HPDE6-E6E7 (cell line): ENCODE measurements around the gene COQ5.

Source experiments
- DNase-seq: peaks from one replicate; pipeline ENCODE4 v3.0.0; 2011; ENCODE audit warnings: missing footprints; ENCODE audit errors: extremely low spot score

COQ5 gene

GRCh38 chr12:120483621-120484020 is 45.3 kb downstream of the COQ5 start:
- DNase-seq, result no peak

GRCh38 chr12:120481022-120481767 is 47.8 kb downstream of the COQ5 start:
- no peak for DNase-seq

- no peak for DNase-seq
Observed at GRCh38 chr12:120480211-120480610, 48.7 kb downstream of the COQ5 start.

DNA sequence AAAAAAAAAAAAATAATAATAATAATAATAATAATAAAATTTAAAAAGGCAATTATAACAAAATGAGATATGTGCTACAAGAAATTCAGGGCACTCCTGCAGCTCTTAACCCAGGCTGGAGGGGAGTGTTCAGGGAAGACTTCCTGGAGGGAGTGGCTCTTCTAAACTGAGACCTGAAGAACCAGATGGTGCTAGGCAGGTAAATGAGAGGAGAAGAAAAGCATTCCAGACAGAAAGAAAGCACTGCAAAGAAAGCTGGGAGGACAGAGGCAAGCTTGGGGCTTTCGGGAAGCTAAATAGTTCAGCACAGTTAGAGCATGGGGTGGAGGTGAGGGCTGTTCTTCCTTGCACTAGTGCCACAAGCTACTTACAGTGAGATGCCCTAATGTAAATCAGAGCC is 49.5 kb downstream of the COQ5 start:
- DNase-seq, result no peak

- no peak for DNase-seq
Observed at GRCh38 chr12:120475643-120476042, 53.3 kb downstream of the COQ5 start.

- DNase-seq, result peak; percentile 94
Observed at GRCh38 chr12:120474616-120474960, 54.4 kb downstream of the COQ5 start.

DNA sequence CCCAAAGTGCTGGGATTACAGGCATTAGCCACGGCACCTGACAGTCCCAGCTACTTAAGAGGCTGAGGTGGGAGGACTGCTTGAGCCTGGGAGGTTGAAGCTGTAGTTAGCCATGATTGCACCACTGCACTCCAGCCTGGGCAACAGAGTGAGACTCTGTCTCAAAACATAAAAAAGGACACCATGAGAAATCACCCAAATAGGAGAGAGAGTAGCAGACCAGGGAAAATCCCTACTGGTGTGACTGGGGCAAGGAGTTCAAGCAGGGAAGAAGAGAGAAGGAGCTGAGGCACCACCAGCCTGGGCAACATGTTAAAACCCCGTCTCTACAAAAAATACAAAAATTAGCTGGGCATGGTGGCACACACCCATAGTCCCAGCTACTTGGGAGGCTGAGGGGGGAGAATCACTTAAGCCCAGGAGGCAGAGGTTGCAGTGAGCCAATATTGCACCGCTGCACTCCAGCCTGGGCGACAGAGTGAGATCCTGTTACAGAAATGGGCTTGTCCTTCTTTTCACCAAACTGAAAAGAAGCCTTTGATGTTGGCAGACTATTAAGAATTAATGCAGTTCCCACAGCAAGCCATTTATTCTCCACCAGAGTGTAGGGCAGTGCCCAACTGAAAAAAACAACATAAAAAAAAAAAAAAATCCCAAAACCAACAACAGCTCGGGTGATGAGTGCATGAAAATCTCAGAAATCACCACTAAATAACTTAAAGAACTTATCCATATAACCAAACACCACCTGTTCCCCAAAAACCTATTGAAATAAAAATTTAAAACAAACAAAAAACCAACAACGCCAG is 54.9 kb downstream of the COQ5 start:
- DNase-seq, result no peak

DNA sequence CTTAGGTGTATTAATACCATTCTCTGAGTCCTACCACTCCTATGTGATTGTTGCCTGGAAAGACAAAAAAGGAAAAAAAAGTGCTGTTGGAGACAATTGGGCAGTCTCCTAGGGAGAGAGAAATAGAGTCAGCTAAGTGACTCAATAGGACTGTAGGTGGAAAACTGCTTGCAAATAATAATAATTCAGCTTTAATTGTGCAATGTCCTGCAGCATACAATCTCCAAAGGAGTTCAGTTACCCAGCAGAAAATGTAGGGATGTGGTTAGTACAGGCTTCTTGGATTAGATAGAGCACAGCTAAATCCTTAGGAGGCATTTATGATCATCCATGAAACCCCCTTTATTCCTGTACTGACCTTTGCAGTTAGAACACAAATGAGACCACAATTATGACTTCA is 56.4 kb downstream of the COQ5 start:
- DNase-seq, result no peak

DNA sequence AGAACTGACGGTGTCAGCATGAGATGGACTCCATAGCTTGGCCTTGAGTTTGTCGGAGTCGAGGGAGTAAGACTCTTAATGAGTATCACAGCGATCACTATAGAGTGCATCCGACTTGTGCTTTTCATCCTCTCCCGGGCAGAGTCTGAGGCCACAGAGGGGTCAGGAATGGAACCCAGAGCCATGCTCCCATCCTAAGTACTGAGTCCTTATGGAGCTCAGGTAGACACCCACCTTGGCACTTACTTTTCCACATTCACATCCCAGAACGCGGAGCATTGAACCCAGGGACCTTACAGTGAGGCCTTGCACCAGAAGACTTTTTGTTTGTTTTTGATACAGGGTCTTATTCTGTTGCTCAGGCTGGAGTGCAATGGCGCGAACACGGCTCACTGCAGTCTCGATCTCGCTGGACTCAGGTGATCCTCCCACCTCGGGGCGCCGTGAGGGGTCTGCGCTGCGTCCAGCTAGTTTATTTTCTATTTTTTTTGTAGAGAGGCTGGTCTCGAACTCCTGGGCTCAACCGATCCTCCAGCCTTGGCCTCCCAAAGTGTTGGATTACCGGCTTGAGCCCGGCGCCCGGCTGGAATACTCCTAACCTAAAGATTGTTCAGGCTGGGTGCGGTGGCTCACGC is 58.7 kb downstream of the COQ5 start:
- DNase-seq, result peak; percentile 15

DNA sequence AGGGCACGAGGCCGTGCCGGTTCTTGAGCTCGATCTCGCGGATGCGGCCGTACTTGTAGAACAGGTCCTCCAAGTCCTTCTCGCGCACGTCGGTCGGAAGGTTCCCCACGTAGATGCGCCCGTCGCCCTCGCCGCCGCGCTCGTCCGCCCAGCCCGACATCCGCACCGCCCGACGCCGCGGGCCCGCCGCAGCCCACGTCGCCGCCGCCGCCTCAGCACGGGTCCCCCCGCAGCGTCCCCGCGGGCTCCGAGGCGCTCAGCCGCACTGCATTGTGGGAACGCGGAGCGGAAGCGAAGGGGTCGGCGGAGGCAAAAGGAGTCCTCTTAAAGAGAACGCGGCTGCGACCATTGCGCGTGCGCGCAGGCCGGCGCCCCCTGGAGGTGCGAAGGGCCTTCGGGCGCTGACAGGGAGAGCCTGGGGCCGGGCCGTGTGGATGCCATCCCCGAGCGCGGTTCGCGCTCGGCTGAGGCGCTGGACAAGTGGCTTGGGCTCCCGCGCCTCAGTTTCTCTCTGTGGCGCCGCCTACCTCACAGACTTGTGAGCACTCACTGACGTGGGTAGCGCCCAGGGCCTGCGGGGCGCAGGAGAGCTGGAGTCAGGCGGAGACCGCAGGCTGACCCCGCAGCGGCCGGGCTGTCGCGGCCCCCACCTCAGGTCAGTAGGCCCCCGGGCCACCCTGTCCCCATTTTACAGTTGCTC is 59.4 kb downstream of the COQ5 start, which contains the start of gene SRSF9:
Gene SRSF9 (minus strand): TSS at position 299 of the 700 bp plus-strand sequence. CDS start 139 bp downstream, at position 160.
- peak; percentile 95 for DNase-seq

DNA sequence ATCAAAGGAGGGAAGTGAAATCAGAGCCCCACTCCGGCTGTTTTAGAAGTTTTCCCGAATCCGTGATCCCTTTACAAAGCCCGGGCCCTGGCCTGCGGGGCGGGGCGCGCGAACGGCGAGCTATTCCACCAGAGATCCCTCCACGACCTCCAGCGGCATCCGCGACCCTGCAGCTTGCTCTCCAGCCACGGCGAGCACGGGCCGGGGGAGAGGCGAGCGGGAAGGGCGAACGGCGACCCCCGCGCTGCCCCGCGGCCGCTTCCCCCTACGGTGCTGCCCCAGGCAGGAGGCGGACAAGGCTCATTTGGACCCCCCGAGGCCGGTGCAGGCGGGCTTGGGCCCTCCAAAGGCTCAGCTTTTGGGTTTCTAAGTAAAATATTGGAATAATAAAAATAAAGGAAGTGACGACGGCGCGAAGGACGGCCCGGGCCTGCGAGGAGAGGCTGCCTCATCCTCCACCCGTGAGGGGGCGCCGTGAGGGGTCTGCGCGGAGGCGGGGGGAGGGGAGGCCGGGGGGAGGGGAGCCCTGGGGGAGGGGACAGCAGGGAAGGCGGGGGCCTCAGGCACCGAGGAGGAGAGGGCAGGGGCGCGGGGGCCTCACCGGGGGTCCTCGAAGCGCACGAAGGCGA is 60.0 kb downstream of the COQ5 start:
- DNase-seq, result peak; percentile 13

GRCh38 chr12:120468325-120468820 is 60.6 kb downstream of the COQ5 start:
- DNase-seq, result peak; percentile 8

- no peak for DNase-seq
Observed at GRCh38 chr12:120467439-120467838, 61.5 kb downstream of the COQ5 start.

DNA sequence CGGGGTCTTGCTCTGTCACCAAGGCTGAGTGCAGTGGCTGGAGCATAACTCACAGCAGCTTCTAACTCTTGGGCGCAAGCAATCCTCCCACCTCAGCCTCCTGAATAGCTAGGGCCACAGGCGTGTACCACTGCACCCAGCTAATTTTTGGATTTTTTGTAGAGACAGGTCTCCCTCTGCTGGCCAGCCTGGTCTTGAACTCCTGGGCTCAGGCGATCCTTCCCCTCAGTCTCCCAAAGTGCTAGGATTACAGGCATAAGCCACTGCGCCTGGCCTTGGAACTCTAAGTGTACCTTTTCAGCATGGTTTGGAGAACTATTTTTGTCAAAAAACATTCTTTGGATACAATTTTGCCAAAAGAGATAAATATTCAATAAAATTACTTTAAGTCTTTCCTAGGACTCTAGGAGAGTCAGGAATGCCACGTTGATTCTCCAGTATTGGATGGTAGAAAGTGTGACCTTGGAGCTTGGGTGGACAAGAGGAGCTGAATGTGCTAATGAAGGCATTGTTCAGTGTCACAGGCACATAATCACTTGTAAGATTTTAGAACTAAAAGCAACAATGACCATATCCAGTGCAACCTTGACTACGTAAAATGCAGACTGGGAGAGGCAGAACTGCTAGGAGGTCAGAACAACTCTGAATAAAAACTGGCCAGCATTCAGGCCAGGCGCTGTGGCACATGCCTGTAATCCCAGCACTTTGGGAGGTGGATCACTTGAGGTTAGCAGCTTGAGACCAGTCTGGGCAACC is 62.2 kb downstream of the COQ5 start:
- no peak for DNase-seq

GRCh38 chr12:120465756-120466155 is 63.2 kb downstream of the COQ5 start:
- no peak for DNase-seq

DNA sequence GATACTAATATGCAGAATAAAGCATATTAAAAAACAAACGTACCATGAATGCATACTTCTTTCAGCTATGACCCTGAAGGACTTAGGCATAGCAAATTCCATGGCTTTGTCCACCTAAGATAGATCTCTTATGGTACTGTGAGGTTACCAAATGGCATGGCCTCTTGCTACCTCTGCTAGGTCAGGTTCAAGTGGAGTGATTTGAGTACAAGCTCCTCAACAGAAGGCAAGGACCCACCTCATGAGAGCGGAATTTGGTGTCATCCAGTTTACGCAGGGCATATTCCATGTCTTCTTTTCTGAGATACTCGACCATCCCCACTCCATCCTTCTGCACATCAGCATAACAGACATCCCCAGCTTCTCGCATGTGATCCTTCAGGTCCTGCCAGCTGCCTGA is 65.2 kb downstream of the COQ5 start:
- DNase-seq, result no peak

GRCh38 chr12:120462099-120462640 is 66.8 kb downstream of the COQ5 start:
- DNase-seq, result no peak

DNA sequence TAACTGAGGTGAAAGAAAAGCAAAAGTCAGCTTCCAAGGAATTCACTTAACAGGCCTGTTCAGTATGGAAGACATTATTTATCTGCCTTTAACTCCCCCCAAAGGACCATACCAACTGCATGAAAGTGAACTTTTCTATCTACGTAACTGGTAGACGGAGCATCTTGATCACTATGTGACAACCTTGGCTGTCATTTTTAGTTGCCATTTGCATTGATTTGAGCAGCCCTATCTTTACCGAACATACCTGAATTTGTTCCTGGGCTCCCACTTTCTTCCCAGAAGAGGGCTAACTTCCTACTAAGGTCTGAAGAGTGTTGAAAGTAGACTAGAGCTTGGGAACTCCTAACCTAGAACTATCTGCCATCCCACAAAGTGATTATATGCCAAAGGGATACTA is 68.8 kb downstream of the COQ5 start:
- DNase-seq, result no peak

DNA sequence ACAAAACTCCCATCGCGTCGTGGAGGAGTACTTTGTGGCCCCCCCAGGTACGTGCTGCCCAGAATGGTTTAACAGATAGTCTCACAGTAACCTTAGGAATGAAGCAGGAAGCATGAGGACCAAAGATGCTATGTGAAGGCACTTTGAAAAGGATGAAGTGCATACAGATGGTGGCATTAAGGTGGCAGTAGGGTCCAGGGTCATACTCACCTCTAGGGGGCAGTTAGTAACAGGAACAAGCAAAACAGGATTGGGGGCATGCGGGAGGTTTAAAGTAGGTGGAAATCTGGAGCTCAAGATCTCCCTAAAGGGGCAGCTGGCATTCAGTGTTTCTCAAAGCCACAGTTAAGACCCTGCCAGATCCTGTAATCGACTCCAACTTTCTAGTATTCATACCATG is 71.8 kb downstream of the COQ5 start:
- DNase-seq, result no peak

- DNase-seq, result no peak
Observed at GRCh38 chr12:120455302-120455701, 73.7 kb downstream of the COQ5 start.
